ENCODE results near the gene GLUL. TPM values are rescaled to one million over a fixed set of nuclear protein-coding genes. Genes with fewer than 3 reads are reported as not detected.

The GLUL gene
- total RNA-seq, 4 donors from 2014 or later: 4,746 to 22,010 (median 11,052) TPM

- H3K9me3 ChIP-seq: no peaks in the 10 kb centered on the region
- peak; percentile 79 to 91 for DNase-seq
- no peaks in the 10 kb centered on the region for H3K36me3 ChIP-seq
- peak in 1 of 2 donors; percentile 41 for TF ChIP-seq POLR2A (IDR thresholded peaks at IDR 0.05)
- peak in 1 of 5 experiments; percentile 20 for TF ChIP-seq CTCF (IDR thresholded peaks at IDR 0.05 in 4 of 5, conservative IDR thresholded peaks at IDR 0.05 in 1 of 5)
- H3K27ac ChIP-seq: peak overlapping the region; percentile 89 to 100 (median 94)
- H3K27me3 ChIP-seq: no peaks in the 10 kb centered on the region
- no peak overlapping the region for H3K4me3 ChIP-seq
- ATAC-seq: peak; percentile 59 to 73
- intact Hi-C loops (cut with DNase I; ENCODE audit: low total_unique reads) (loop anchor here (1.0 to 2.0 kb wide), 2 partner anchors 58 to 114 kb away; no protein-coding TSS in a partner anchor), in situ Hi-C loops (cut with MboI; ENCODE audit: low sequenced_read_pairs in 4 of 4) (no loop called here)
- H3K4me1 ChIP-seq: peaks cover 46 to 50% of the 10 kb centered on the region in 2 donors
These were observed 40.8 kb downstream of the GLUL start for GRCh38 chr1:182350839-182351238.

- H3K9me3 ChIP-seq: no peaks in the 10 kb centered on the region
- peak overlapping the region; percentile 89 to 100 (median 94) for H3K27ac ChIP-seq
- TF ChIP-seq CTCF (IDR thresholded peaks at IDR 0.05 in 4 of 5, conservative IDR thresholded peaks at IDR 0.05 in 1 of 5) (peak in 1 of 5 experiments; percentile 17), POLR2A (IDR thresholded peaks at IDR 0.05) (peak; percentile 67 to 79)
- ATAC-seq (peak; percentile 73 to 75), DNase-seq (peak; percentile 85 to 92)
- H3K36me3 ChIP-seq: no peaks in the 10 kb centered on the region
- H3K27me3 ChIP-seq: no peaks in the 10 kb centered on the region
- intact Hi-C loops (cut with DNase I; ENCODE audit: low total_unique reads): loop anchor here (1.0 to 5.0 kb wide), 5 partner anchors 42 to 207 kb away; partner anchors contain the start of gene GLUL
- in situ Hi-C loops (cut with MboI; ENCODE audit: low sequenced_read_pairs in 4 of 4): no loop called here
- H3K4me3 ChIP-seq: no peak overlapping the region
- H3K4me1 ChIP-seq: peaks cover 46 to 50% of the 10 kb centered on the region in 2 donors
These were observed 42.4 kb downstream of the GLUL start for GRCh38 chr1:182348961-182349747.

GRCh38 chr1:182347019-182347418, 44.6 kb downstream of the GLUL start:
- DNase-seq (no peak), ATAC-seq (no peak)
- Histone ChIP-seq H3K4me1 (peaks cover 32 to 36% of the 10 kb centered on the region in 2 donors), H3K36me3 (no peaks in the 10 kb centered on the region), H3K27me3 (no peaks in the 10 kb centered on the region), H3K4me3 (no peak overlapping the region), H3K27ac (peak overlapping the region in 3 of 4 donors; percentile 6 to 100 (median 89)), H3K9me3 (no peaks in the 10 kb centered on the region)
- in situ Hi-C loops (cut with MboI; ENCODE audit: low sequenced_read_pairs in 4 of 4) (no loop called here), intact Hi-C loops (cut with DNase I; ENCODE audit: low total_unique reads) (loop anchor here (5.0 kb wide), 1 partner anchor 205 kb away; no protein-coding TSS in a partner anchor)
- TF ChIP-seq CTCF (IDR thresholded peaks at IDR 0.05 in 4 of 5, conservative IDR thresholded peaks at IDR 0.05 in 1 of 5): no peak
- no peak for TF ChIP-seq POLR2A (IDR thresholded peaks at IDR 0.05)

GRCh38 chr1:182340233-182341058, 51.1 kb downstream of the GLUL start:
- ATAC-seq (peak in 1 of 2 donors; percentile 42), DNase-seq (peak in 1 of 2 donors; percentile 42)
- Histone ChIP-seq H3K4me1 (peaks cover 17 to 21% of the 10 kb centered on the region in 2 donors), H3K4me3 (no peak overlapping the region), H3K27me3 (no peaks in the 10 kb centered on the region), H3K27ac (peak overlapping the region in 3 of 4 donors; percentile 40 to 82 (median 78)), H3K36me3 (no peaks in the 10 kb centered on the region), H3K9me3 (no peaks in the 10 kb centered on the region)
- TF ChIP-seq POLR2A (IDR thresholded peaks at IDR 0.05) (no peak), CTCF (IDR thresholded peaks at IDR 0.05 in 4 of 5, conservative IDR thresholded peaks at IDR 0.05 in 1 of 5) (no peak)
- in situ Hi-C loops (cut with MboI; ENCODE audit: low sequenced_read_pairs in 4 of 4) (no loop called here), intact Hi-C loops (cut with DNase I; ENCODE audit: low total_unique reads) (no loop called here)

Data from gastrocnemius medialis (tissue), 4 donors.